ENCODE measurements around the gene PLA2G4A. TPM values are rescaled to one million over a fixed set of nuclear protein-coding genes. Genes with fewer than 3 reads are reported as not detected.

The PLA2G4A gene
- total RNA-seq, 5 donors from 2014 or later (not counting 1 experiment from before 2014, with no cell fraction given): 0.35 TPM; not detected in 4

GRCh38 chr1:186819563-186819962 is 9.2 kb upstream of the PLA2G4A start:
- ATAC-seq (replicated peaks in 1 of 4): no peak
- ChIA-PET POLR2A (no interaction called here), CTCF (no interaction called here)
- H3K4me1 Mint-ChIP-seq: no peaks in the 10 kb centered on the region
- no peaks in the 10 kb centered on the region for H3K9me3 Mint-ChIP-seq
- no peaks in the 10 kb centered on the region for H3K36me3 Mint-ChIP-seq
- Histone ChIP-seq H3K9me3 (no peaks in the 10 kb centered on the region), H3K4me1 (ENCODE audit: control insufficient read depth in 1 of 2, extremely low read depth in 1 of 2, insufficient read depth in 2 of 2, low read length in 2 of 2) (no peaks in the 10 kb centered on the region), H3K4me3 (ENCODE audit: control insufficient read depth in 1 of 2, extremely low read depth in 1 of 2, low read length in 1 of 2) (no peak overlapping the region), H3K27me3 (replicated peaks in 1 of 2; ENCODE audit: control insufficient read depth in 2 of 2, extremely low read depth in 1 of 2, insufficient read depth in 2 of 2, low read length in 1 of 2) (no peaks in the 10 kb centered on the region), H3K27ac (ENCODE audit: low read length) (no peak overlapping the region), H3K36me3 (ENCODE audit: control insufficient read depth in 2 of 2, extremely low read depth in 1 of 2, insufficient read depth in 1 of 2, low read length in 1 of 2) (no peaks in the 10 kb centered on the region)
- H3K4me3 Mint-ChIP-seq: no peak overlapping the region
- DNase-seq: no peak
- no CpG with 5 or more reads among the region's 2 CpGs for WGBS (ENCODE audit: insufficient coverage)
- H3K27ac Mint-ChIP-seq: no peak overlapping the region
- peaks cover 3% of the 10 kb centered on the region in 2 donors for H3K27me3 Mint-ChIP-seq

DNA sequence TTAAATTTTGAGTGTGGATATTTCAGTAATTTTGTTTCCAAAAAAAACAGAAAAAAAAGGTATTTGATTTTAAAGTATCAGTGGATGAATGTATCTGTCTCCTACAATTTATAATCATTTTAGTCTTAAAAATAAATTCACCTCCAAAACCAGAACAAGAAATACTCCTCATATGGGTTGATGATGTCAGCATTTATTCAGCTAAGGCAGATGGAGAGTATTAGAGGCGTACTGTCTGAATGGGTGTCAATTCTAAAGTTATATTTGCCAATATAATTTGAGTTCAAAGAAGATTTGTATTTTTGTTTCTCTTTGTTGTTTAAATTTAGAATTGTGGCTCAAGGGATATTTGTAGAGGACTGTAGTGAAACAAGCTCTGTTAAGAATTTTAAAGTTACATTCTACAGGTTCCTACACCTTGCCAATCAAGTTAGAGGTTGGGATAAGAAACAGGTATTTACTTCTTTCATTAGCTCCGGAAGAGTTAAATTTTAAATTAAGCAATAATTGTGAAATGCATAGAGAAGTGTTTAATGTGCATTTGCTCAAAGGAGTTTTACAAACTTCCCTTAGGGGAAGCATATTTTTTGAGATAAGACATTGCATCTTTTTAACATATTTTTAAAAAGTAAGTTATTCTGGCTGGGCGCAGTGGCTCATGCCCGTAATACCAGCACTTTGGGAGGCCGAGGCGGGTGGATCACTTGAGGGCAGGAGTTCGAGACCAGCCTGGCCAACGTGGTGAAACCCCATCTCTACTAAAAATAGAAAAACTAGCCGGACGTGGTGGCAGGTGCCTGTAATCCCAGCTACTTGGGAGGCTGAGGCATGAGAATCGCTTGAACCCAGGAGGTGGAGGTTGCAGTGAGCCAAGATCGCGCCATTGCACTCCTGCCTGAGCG is 1.2 kb downstream of the PLA2G4A start:
- peaks cover 3 to 11% of the 10 kb centered on the region in 2 donors for H3K27me3 Mint-ChIP-seq
- H3K27ac Mint-ChIP-seq: no peak overlapping the region
- ATAC-seq (replicated peaks in 1 of 4): no peak
- 63% methylated on average over 3 of the region's 14 CpGs for WGBS (ENCODE audit: insufficient coverage)
- H3K4me3 Mint-ChIP-seq: peak overlapping the region; percentile 68 to 83 (median 70)
- POLR2A ChIA-PET: no interaction called here
- CTCF ChIA-PET: interaction anchor here in 1 of 2 donors (0.7 kb wide), 1 partner anchor 12 kb away, joined by 4 read pairs; no protein-coding TSS in a partner anchor
- no peak for DNase-seq
- H3K9me3 Mint-ChIP-seq: no peaks in the 10 kb centered on the region
- H3K4me1 Mint-ChIP-seq: peaks cover 14 to 15% (median 15%) of the 10 kb centered on the region in 3 donors
- no peaks in the 10 kb centered on the region for H3K9me3 ChIP-seq
- no peaks in the 10 kb centered on the region for H3K36me3 Mint-ChIP-seq
- no peaks in the 10 kb centered on the region for H3K4me1 ChIP-seq (ENCODE audit: control insufficient read depth in 1 of 2, extremely low read depth in 1 of 2, insufficient read depth in 2 of 2, low read length in 2 of 2)
- peaks cover 0 to 4% of the 10 kb centered on the region in 2 experiments for H3K27me3 ChIP-seq (replicated peaks in 1 of 2; ENCODE audit: control insufficient read depth in 2 of 2, extremely low read depth in 1 of 2, insufficient read depth in 2 of 2, low read length in 1 of 2)
- H3K27ac ChIP-seq (ENCODE audit: low read length): no peak overlapping the region
- H3K36me3 ChIP-seq (ENCODE audit: control insufficient read depth in 2 of 2, extremely low read depth in 1 of 2, insufficient read depth in 1 of 2, low read length in 1 of 2): no peaks in the 10 kb centered on the region
- no peak overlapping the region for H3K4me3 ChIP-seq (ENCODE audit: control insufficient read depth in 1 of 2, extremely low read depth in 1 of 2, low read length in 1 of 2)

GRCh38 chr1:186831168-186831567 is 2.4 kb downstream of the PLA2G4A start:
- Mint-ChIP-seq H3K9me3 (no peaks in the 10 kb centered on the region), H3K27ac (no peak overlapping the region), H3K4me1 (peaks cover 14 to 15% (median 15%) of the 10 kb centered on the region in 3 donors), H3K27me3 (peaks cover 3 to 11% of the 10 kb centered on the region in 2 donors), H3K36me3 (no peaks in the 10 kb centered on the region), H3K4me3 (no peak overlapping the region)
- no CpG with 5 or more reads among the region's 2 CpGs for WGBS (ENCODE audit: insufficient coverage)
- H3K4me1 ChIP-seq (ENCODE audit: control insufficient read depth in 1 of 2, extremely low read depth in 1 of 2, insufficient read depth in 2 of 2, low read length in 2 of 2): no peaks in the 10 kb centered on the region
- H3K9me3 ChIP-seq: no peaks in the 10 kb centered on the region
- ChIA-PET CTCF (no interaction called here), POLR2A (no interaction called here)
- no peak for ATAC-seq (replicated peaks in 1 of 4)
- no peak for DNase-seq
- H3K36me3 ChIP-seq (ENCODE audit: control insufficient read depth in 2 of 2, extremely low read depth in 1 of 2, insufficient read depth in 1 of 2, low read length in 1 of 2): no peaks in the 10 kb centered on the region
- H3K27ac ChIP-seq (ENCODE audit: low read length): no peak overlapping the region
- peaks cover 0 to 4% of the 10 kb centered on the region in 2 experiments for H3K27me3 ChIP-seq (replicated peaks in 1 of 2; ENCODE audit: control insufficient read depth in 2 of 2, extremely low read depth in 1 of 2, insufficient read depth in 2 of 2, low read length in 1 of 2)
- H3K4me3 ChIP-seq (ENCODE audit: control insufficient read depth in 1 of 2, extremely low read depth in 1 of 2, low read length in 1 of 2): no peak overlapping the region

- H3K36me3 ChIP-seq (ENCODE audit: control insufficient read depth in 2 of 2, extremely low read depth in 1 of 2, insufficient read depth in 1 of 2, low read length in 1 of 2): no peaks in the 10 kb centered on the region
- Mint-ChIP-seq H3K4me3 (no peak overlapping the region), H3K9me3 (no peaks in the 10 kb centered on the region), H3K4me1 (peaks cover 3 to 5% (median 4%) of the 10 kb centered on the region in 3 donors), H3K27me3 (peaks cover 4 to 7% of the 10 kb centered on the region in 2 donors), H3K36me3 (no peaks in the 10 kb centered on the region), H3K27ac (no peak overlapping the region)
- ChIA-PET CTCF (no interaction called here), POLR2A (no interaction called here)
- ATAC-seq (replicated peaks in 1 of 4) (no peak), DNase-seq (no peak)
- H3K27me3 ChIP-seq (replicated peaks in 1 of 2; ENCODE audit: control insufficient read depth in 2 of 2, extremely low read depth in 1 of 2, insufficient read depth in 2 of 2, low read length in 1 of 2): peaks cover 0 to 4% of the 10 kb centered on the region in 2 experiments
- no peak overlapping the region for H3K27ac ChIP-seq (ENCODE audit: low read length)
- no peaks in the 10 kb centered on the region for H3K4me1 ChIP-seq (ENCODE audit: control insufficient read depth in 1 of 2, extremely low read depth in 1 of 2, insufficient read depth in 2 of 2, low read length in 2 of 2)
- no peak overlapping the region for H3K4me3 ChIP-seq (ENCODE audit: control insufficient read depth in 1 of 2, extremely low read depth in 1 of 2, low read length in 1 of 2)
- H3K9me3 ChIP-seq: no peaks in the 10 kb centered on the region
- WGBS (ENCODE audit: insufficient coverage): no CpG with 5 or more reads among the region's 4 CpGs
Observed at GRCh38 chr1:186834399-186834958, 5.7 kb downstream of the PLA2G4A start.

- no peaks in the 10 kb centered on the region for H3K27me3 ChIP-seq (replicated peaks in 1 of 2; ENCODE audit: control insufficient read depth in 2 of 2, extremely low read depth in 1 of 2, insufficient read depth in 2 of 2, low read length in 1 of 2)
- ChIA-PET POLR2A (no interaction called here), CTCF (no interaction called here)
- H3K9me3 Mint-ChIP-seq: no peaks in the 10 kb centered on the region
- no peaks in the 10 kb centered on the region for H3K9me3 ChIP-seq
- DNase-seq (no peak), ATAC-seq (replicated peaks in 1 of 4) (no peak)
- H3K4me1 Mint-ChIP-seq: no peaks in the 10 kb centered on the region
- H3K36me3 Mint-ChIP-seq: no peaks in the 10 kb centered on the region
- peaks cover 0 to 7% of the 10 kb centered on the region in 2 donors for H3K27me3 Mint-ChIP-seq
- no peak overlapping the region for H3K4me3 ChIP-seq (ENCODE audit: control insufficient read depth in 1 of 2, extremely low read depth in 1 of 2, low read length in 1 of 2)
- no peaks in the 10 kb centered on the region for H3K4me1 ChIP-seq (ENCODE audit: control insufficient read depth in 1 of 2, extremely low read depth in 1 of 2, insufficient read depth in 2 of 2, low read length in 2 of 2)
- no peaks in the 10 kb centered on the region for H3K36me3 ChIP-seq (ENCODE audit: control insufficient read depth in 2 of 2, extremely low read depth in 1 of 2, insufficient read depth in 1 of 2, low read length in 1 of 2)
- no peak overlapping the region for H3K27ac ChIP-seq (ENCODE audit: low read length)
- H3K27ac Mint-ChIP-seq: no peak overlapping the region
- no CpG with 5 or more reads among the region's 3 CpGs for WGBS (ENCODE audit: insufficient coverage)
- H3K4me3 Mint-ChIP-seq: no peak overlapping the region
Observed at GRCh38 chr1:186835448-186835847, 6.7 kb downstream of the PLA2G4A start.

- Histone ChIP-seq H3K4me1 (ENCODE audit: control insufficient read depth in 1 of 2, extremely low read depth in 1 of 2, insufficient read depth in 2 of 2, low read length in 2 of 2) (no peaks in the 10 kb centered on the region), H3K4me3 (ENCODE audit: control insufficient read depth in 1 of 2, extremely low read depth in 1 of 2, low read length in 1 of 2) (no peak overlapping the region), H3K9me3 (no peaks in the 10 kb centered on the region), H3K27ac (ENCODE audit: low read length) (no peak overlapping the region), H3K27me3 (replicated peaks in 1 of 2; ENCODE audit: control insufficient read depth in 2 of 2, extremely low read depth in 1 of 2, insufficient read depth in 2 of 2, low read length in 1 of 2) (no peaks in the 10 kb centered on the region), H3K36me3 (ENCODE audit: control insufficient read depth in 2 of 2, extremely low read depth in 1 of 2, insufficient read depth in 1 of 2, low read length in 1 of 2) (no peaks in the 10 kb centered on the region)
- Mint-ChIP-seq H3K4me1 (no peaks in the 10 kb centered on the region), H3K4me3 (no peak overlapping the region), H3K27me3 (peaks cover 0 to 7% of the 10 kb centered on the region in 2 donors), H3K36me3 (no peaks in the 10 kb centered on the region), H3K9me3 (no peaks in the 10 kb centered on the region), H3K27ac (no peak overlapping the region)
- CTCF ChIA-PET: no interaction called here
- ATAC-seq (replicated peaks in 1 of 4) (no peak), DNase-seq (no peak)
- POLR2A ChIA-PET: no interaction called here
- WGBS (ENCODE audit: insufficient coverage): 68% methylated on average over 3 of the region's 4 CpGs
Observed at GRCh38 chr1:186837806-186838205, 9.1 kb downstream of the PLA2G4A start.

Data from T-cell (primary cell).